Stimulated activated effector memory CD8-positive, alpha-beta T cell treated with anti-CD3 and anti-CD28 coated beads, Interleukin-12 subunit alpha, Interleukin-12 subunit beta, amount 100 ng/mL, for 72 hours (primary cell): ENCODE results near the gene IDUA.
A peak's percentile ranks its signal among the peaks of the same experiment; 100 is the strongest.

Experiments
- ATAC-seq: fragments of 150-1000 bp; cut with Tn5 transposase; 2 replicates; pipeline ENCODE4 v1.10.0; 2021
- DNase-seq, 2 donors: peaks; one replicate each; pipeline ENCODE4 v3.0.0; 2021 to 2022; ENCODE audit warnings: low spot score in 2 of 2
- H3K27ac Mint-ChIP-seq: one replicate; pipeline ENCODE4 v1.8.0; 2022; ENCODE audit warnings: mild to moderate bottlenecking, mixed read lengths
- H3K36me3 Mint-ChIP-seq: one replicate; pipeline ENCODE4 v1.8.0; 2022; ENCODE audit warnings: mild to moderate bottlenecking, mixed read lengths
- H3K4me1 Mint-ChIP-seq: one replicate; pipeline ENCODE4 v1.8.0; 2022; ENCODE audit warnings: mixed read lengths
- H3K4me3 Mint-ChIP-seq: one replicate; pipeline ENCODE4 v1.8.0; 2022; ENCODE audit warnings: mild to moderate bottlenecking, mixed read lengths
- H3K9me3 Mint-ChIP-seq: one replicate; pipeline ENCODE4 v1.8.0; 2022; ENCODE audit warnings: mixed read lengths

The IDUA gene

GRCh38 chr4:952881-953573 is 33.8 kb upstream of the IDUA start:
- no peak for ATAC-seq
- Mint-ChIP-seq H3K4me3 (no peak overlapping the region), H3K4me1 (peaks cover 2% of the 10 kb centered on the region), H3K36me3 (no peaks in the 10 kb centered on the region), H3K27ac (peak overlapping the region; percentile 50), H3K9me3 (no peaks in the 10 kb centered on the region)
- no peak for DNase-seq

GRCh38 chr4:953574-953915 is 33.3 kb upstream of the IDUA start:
- H3K36me3 Mint-ChIP-seq: no peaks in the 10 kb centered on the region
- H3K4me1 Mint-ChIP-seq: no peaks in the 10 kb centered on the region
- H3K9me3 Mint-ChIP-seq: no peaks in the 10 kb centered on the region
- DNase-seq (no peak), ATAC-seq (no peak)
- no peak overlapping the region for H3K4me3 Mint-ChIP-seq
- H3K27ac Mint-ChIP-seq: peak overlapping the region; percentile 50

- no peak for ATAC-seq
- Mint-ChIP-seq H3K9me3 (no peaks in the 10 kb centered on the region), H3K4me1 (no peaks in the 10 kb centered on the region), H3K27ac (no peak overlapping the region), H3K36me3 (peaks cover 4% of the 10 kb centered on the region), H3K4me3 (no peak overlapping the region)
- no peak for DNase-seq
Observed at GRCh38 chr4:954211-955020, 32.4 kb upstream of the IDUA start.

- H3K9me3 Mint-ChIP-seq: no peaks in the 10 kb centered on the region
- no peak overlapping the region for H3K4me3 Mint-ChIP-seq
- no peak for ATAC-seq
- H3K36me3 Mint-ChIP-seq: peaks cover 4% of the 10 kb centered on the region
- DNase-seq: no peak
- no peak overlapping the region for H3K27ac Mint-ChIP-seq
- H3K4me1 Mint-ChIP-seq: no peaks in the 10 kb centered on the region
Observed at GRCh38 chr4:955161-955921, 31.5 kb upstream of the IDUA start.

- peaks cover 4% of the 10 kb centered on the region for H3K36me3 Mint-ChIP-seq
- no peaks in the 10 kb centered on the region for H3K9me3 Mint-ChIP-seq
- ATAC-seq (no peak), DNase-seq (no peak)
- H3K27ac Mint-ChIP-seq: no peak overlapping the region
- H3K4me1 Mint-ChIP-seq: no peaks in the 10 kb centered on the region
- no peak overlapping the region for H3K4me3 Mint-ChIP-seq
Observed at GRCh38 chr4:955931-956381, 30.9 kb upstream of the IDUA start.

- no peaks in the 10 kb centered on the region for H3K9me3 Mint-ChIP-seq
- no peak for DNase-seq
- no peak overlapping the region for H3K4me3 Mint-ChIP-seq
- no peaks in the 10 kb centered on the region for H3K4me1 Mint-ChIP-seq
- peak overlapping the region; percentile 66 for H3K27ac Mint-ChIP-seq
- peaks cover 4% of the 10 kb centered on the region for H3K36me3 Mint-ChIP-seq
- no peak for ATAC-seq
Observed at GRCh38 chr4:956531-957230, 30.2 kb upstream of the IDUA start.

- Mint-ChIP-seq H3K4me1 (no peaks in the 10 kb centered on the region), H3K27ac (no peak overlapping the region), H3K36me3 (peaks cover 8% of the 10 kb centered on the region), H3K4me3 (no peak overlapping the region), H3K9me3 (no peaks in the 10 kb centered on the region)
- DNase-seq (no peak), ATAC-seq (no peak)
Observed at GRCh38 chr4:957231-957580, 29.6 kb upstream of the IDUA start.

- Mint-ChIP-seq H3K4me3 (no peak overlapping the region), H3K27ac (no peak overlapping the region), H3K4me1 (no peaks in the 10 kb centered on the region), H3K36me3 (peaks cover 12% of the 10 kb centered on the region), H3K9me3 (no peaks in the 10 kb centered on the region)
- DNase-seq (no peak), ATAC-seq (no peak)
Observed at GRCh38 chr4:957581-958313, 29.1 kb upstream of the IDUA start.

GRCh38 chr4:958314-958665 is 28.6 kb upstream of the IDUA start:
- DNase-seq: no peak
- no peak for ATAC-seq
- no peaks in the 10 kb centered on the region for H3K4me1 Mint-ChIP-seq
- H3K36me3 Mint-ChIP-seq: peaks cover 12% of the 10 kb centered on the region
- no peak overlapping the region for H3K27ac Mint-ChIP-seq
- H3K9me3 Mint-ChIP-seq: no peaks in the 10 kb centered on the region
- H3K4me3 Mint-ChIP-seq: no peak overlapping the region

GRCh38 chr4:958696-959337 is 28.0 kb upstream of the IDUA start:
- peaks cover 12% of the 10 kb centered on the region for H3K36me3 Mint-ChIP-seq
- no peaks in the 10 kb centered on the region for H3K4me1 Mint-ChIP-seq
- DNase-seq: no peak
- H3K4me3 Mint-ChIP-seq: no peak overlapping the region
- H3K9me3 Mint-ChIP-seq: no peaks in the 10 kb centered on the region
- no peak for ATAC-seq
- peak overlapping the region; percentile 72 for H3K27ac Mint-ChIP-seq

- peaks cover 12% of the 10 kb centered on the region for H3K36me3 Mint-ChIP-seq
- no peaks in the 10 kb centered on the region for H3K9me3 Mint-ChIP-seq
- peak overlapping the region; percentile 72 for H3K27ac Mint-ChIP-seq
- H3K4me3 Mint-ChIP-seq: no peak overlapping the region
- ATAC-seq (no peak), DNase-seq (no peak)
- no peaks in the 10 kb centered on the region for H3K4me1 Mint-ChIP-seq
Observed at GRCh38 chr4:959338-960139, 27.3 kb upstream of the IDUA start.

- Mint-ChIP-seq H3K36me3 (peaks cover 12% of the 10 kb centered on the region), H3K4me3 (no peak overlapping the region), H3K27ac (no peak overlapping the region), H3K4me1 (no peaks in the 10 kb centered on the region), H3K9me3 (no peaks in the 10 kb centered on the region)
- DNase-seq (no peak), ATAC-seq (peak; percentile 3)
Observed at GRCh38 chr4:960140-960635, 26.7 kb upstream of the IDUA start.

GRCh38 chr4:960636-961350 is 26.1 kb upstream of the IDUA start:
- H3K27ac Mint-ChIP-seq: no peak overlapping the region
- H3K36me3 Mint-ChIP-seq: peaks cover 12% of the 10 kb centered on the region
- DNase-seq (no peak), ATAC-seq (no peak)
- no peaks in the 10 kb centered on the region for H3K9me3 Mint-ChIP-seq
- H3K4me1 Mint-ChIP-seq: no peaks in the 10 kb centered on the region
- H3K4me3 Mint-ChIP-seq: no peak overlapping the region
